ENCODE data around the gene CAPN15.

CAPN15 gene

DNA sequence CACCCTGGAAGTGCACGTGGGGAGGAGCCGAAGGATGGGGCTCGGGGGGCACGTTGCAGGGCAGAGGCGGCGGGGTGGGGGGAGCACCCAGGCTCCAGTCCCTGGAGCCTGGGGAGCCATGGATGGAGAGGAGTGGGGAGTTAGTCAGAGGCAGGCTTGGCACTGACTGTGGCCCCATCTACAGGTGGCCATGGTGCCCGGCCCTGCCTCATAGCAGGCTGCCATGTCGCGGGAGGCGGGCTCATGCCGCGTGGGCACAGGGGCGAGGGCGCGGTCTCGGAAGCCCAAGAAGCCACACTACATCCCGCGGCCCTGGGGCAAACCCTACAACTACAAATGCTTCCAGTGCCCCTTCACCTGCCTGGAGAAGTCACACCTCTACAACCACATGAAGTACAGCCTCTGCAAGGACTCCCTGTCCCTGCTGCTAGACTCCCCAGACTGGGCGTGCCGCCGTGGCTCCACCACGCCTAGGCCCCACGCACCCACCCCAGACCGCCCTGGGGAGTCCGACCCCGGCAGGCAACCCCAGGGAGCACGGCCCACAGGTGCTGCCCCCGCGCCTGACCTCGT is 35.6 kb downstream of the CAPN15 start:
- DNase-seq, result no peak

DNA sequence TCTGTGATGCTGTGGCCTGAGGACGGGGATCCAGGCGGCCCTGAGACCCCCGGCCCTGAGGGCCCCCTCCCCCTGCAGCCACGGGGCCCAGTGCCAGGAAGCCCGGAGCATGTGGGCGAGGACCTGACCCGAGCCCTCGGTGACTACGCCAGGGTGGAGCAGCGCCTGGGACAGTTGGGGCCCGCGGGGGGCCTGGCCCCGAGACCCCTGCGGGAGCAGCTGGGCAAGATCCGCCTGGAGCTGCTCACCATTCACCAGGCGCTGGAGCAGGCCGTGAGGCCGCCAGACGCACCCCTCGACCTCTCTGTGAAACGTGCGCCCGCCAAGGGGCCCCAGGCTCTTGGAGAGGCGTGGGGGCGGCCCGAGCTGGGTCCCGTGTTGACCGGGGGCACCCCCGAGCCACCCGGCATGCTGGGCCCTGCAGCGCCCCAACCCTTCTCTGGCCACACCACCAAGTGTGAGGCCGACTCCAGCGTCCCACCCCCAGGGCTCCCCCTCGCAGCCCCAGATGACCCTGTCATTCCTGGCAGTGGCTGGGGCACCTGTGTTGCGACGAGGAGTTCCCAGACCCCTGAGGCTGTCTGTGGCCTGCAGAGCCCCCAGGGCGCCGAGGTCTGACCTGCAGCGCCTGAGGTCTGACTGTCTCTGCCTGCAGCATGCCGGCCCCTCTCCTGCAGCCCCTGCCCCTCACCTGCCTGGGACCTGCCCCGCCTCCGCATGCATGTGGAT is 37.3 kb downstream of the CAPN15 start:
- DNase-seq, result no peak

DNA sequence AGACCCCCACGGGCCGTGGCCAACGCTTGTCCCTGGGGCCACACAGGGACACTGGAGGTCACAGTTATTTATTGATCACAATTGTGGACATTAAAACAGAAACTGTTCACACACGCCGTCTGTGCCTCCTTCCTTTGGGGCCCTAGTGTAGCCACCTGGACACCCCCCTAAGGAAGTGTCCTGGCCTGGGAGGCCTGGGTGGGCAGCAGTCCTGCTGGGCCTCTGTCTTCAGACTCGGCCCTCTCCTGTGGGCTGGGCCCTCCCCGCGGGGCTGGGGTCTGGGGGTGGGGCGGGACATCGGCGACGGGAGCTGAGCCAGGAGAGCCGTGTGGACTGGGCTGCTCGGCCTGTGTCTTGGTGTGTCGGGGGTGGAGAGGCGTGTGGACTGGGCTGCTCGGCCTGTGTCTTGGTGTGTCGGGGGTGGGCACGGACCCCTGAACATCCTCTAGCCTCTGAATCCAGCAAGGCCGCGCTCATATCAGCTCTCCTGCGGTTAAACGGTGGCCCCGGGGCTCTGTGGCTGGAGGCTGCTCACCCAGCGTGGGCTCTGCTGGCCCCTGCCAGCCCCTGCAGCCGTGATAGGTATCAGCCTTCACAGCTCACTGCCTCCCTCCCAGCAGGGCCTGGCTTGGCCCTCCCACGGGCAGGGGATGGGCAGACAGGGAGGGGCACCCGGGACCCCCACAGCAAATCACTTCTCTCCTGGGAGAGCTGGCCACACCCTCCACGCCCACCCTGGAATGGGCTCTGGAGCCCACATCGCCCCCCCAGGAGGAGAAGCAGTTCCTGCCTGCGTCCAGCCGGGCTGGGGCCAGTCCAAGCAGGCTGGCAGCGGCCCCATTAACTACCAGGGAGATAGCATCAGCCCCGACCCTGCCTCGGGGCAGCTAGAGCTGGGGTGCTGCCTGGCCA is 38.2 kb downstream of the CAPN15 start:
- no peak for DNase-seq

DNA sequence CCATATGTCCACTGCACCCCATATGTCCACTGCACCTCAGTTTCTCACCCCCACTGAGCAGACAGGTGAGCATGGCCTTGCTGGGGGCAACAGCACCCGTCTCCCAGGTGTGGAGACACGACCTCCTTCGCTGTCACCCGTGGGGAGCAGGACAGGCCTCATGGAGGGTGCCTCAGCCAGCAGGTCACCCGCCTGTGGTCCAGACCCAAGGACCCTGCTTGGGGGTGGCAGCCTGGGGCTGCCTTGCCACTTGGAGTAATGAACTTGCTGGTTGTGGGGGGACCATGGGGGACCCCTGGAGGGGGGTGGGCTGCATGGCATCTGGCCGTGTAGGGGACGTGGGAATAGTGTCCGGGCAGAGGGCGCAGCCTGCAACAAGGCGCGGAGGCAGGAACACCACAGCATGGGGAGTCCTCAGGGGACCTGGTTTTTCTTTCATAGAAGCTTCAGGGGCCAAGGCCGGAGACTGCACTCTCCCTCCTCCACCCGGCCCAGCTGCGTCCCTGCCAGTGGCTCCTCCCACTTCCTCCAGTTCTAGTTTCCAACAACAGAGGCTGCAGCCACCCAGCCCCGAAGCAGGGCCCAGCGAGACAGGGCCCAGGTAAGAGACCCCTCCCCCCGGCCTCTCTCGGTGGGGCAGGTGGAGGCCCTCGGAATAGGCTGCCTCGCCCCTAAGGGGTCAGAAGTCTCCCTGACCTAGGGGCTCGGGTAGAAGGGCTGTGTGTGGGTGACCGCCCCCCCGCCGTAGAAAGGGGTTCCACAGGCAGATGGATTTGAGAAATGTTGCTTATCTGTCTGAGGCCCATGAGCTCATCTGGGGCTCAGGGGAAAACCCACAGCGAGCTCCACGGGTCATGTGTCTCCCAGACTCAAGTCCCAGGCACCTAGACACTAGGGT is 39.2 kb downstream of the CAPN15 start, which contains the start of gene NHLRC4:
NHLRC4 (plus strand) TSS at position 531 of the 898 bp plus-strand sequence. CDS start 1,043 bp downstream, outside the sequence.
- DNase-seq, result peak in 4 of 6 experiments; percentile 19 to 50 (median 35)

DNA sequence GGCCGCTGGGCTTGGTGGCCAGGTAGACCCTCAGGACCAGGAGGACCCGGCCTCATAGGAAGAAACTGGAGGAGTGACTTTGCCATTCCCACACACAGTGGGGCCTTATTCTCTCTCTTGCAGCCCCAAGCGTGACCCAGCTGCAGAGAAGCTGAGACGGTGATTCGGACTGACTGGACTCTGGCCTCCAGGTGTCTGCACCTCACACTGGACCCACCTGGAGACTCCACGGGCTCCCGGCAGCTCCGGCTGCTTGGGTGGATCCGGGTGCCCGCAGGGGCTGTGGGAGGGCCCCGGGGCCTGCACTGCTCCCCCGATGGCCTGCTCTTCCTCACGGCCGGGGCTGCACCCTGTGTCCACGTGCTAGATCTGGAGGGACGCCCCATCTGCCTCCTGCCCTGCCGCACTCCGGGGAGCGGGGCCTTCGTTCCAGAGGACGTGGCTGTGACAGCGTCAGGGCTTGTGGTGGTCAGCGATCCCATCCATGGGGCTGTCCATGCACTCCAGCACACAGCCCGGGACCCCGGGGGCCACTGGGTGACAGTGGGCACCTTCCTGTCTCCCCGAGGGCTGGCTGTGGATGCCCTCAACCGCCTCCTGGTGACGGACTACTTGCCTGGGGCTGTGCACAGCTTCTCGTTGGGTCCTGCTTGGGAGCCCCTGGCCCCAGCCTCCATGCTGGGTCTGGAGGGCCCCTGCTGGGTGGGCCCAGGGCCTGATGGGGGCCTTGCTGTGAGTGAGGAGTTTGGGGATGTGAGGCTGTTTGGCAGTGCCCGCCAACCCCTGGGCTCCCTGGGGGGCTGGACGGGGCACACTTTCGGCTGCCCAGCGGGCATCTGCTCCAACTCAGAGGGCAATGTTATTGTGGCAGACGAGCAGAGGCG is 40.1 kb downstream of the CAPN15 start:
- no peak for DNase-seq

DNA sequence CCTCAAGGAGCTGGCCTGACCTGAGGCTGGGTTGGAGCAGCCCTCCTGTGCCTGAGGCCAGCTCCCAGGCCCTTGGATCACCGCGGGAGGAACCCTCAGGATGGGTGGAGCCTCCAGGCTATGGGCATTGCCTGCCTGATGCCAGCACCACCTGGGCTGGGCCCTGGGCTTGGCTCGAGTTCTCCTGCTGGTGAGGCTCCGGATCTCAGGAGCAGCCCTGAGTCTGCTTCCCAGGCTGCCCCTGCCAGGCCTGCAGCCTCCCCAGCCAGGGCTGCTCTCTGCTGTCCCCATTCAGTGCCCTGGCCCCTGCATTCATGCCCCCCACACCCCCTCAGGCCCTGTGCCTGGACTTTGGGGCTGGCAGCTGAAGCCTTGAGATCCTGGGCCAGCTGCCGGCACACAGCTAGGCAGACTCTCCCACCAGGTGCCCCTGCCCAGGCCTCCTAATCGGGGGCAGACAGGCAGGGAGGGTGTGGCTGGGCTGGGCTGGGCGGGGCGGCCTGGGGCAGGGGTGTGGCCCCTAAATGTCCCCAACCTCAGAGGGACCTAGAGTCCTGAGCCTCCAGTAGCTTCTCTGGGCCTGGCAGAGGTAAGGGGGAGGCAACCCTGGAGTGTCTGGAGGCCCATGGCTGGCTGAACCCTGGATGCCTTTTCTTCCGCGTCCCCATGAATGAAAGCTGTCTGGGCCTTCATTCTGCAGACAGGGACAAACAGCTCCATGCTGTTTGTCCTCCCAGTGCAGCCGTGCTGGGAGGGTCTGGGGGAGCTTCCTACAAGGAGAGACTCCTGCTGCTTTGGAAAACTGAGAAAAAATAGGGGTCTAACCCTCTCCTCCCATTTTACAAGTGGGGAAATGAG is 41.1 kb downstream of the CAPN15 start:
- no peak for DNase-seq

DNA sequence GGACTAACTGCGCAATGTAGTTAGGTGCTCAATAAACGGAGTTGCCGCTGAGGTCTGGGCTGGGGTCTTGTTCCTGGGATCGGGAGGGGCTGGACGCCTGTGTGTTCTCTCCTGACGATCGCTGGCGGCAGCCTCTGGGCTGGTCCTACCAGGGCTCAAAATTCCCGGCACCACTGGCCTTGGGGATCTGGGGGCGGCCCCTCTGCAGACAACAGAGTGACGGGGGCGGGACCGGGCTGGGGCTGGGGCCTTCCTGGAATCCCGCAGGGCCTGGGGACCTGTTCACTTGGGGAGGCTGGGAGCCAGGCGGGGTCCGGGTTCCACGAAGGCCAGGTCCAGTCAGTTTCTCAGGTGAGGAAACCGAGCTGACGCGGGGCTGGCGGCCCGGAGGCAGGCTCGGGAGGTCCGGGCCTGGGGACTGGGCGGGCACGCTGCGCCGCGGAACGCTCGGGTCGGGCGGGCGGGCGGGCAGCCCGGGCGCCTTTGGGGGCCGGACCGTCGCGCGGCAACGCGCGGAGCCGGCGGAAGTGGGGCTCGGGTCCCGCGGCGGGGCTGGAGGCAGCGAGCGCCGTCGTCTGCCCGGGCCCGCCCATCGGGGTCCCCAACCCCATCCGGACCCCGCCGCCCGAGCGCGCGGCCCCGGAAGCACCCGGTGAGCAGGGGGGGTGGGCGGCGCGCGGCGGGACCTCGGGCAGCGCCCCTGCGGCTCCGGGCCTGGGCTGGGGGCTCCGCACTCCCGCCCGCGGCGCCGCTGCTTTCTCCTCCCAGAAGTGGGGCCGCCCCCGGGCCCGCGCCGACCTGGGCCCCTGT is 42.1 kb downstream of the CAPN15 start, which contains the start of gene PIGQ:
PIGQ (plus strand) TSS at position 524 of the 810 bp plus-strand sequence. CDS start 4,107 bp downstream, outside the sequence.
- DNase-seq, result peak; percentile 41 to 77 (median 64)

DNA sequence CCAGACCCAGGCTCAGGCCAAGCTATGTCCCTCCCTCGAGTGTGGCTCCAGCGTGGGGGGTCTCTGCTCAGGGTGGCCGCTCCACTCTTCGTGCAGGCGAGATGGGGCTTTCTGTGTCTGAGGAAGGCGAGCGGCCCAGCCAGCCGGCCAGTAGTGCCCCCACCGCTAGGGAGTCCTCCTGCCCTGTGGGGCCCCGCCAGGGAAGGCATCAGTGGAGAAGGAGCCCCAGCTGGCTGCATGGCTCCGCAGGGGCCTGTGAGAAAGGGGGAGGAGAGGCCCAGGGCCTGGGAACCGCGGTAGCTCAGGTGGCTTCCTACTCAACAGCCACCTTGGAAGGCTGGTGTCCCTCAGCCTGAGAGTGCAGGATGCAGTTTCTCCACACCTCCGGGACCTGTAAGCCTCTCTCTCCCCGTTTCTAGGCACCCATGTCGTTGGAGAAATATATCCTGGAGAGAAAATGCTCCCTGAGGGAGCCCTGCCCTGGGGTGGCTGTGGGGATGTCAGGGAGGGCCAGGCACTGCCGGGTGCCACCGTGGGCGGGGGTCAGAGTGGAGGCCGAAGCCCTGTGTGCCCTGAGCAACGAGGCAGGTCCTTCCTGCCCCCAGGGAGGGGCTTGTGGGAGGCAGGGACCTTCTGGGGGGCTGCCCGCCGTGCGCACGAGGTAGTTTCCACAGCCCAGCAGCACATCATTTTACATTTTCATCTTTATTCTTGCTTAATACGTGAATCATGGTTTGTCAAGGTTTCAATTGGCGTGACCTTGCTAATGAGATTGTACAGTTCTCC is 45.5 kb downstream of the CAPN15 start:
- DNase-seq, result no peak

DNA sequence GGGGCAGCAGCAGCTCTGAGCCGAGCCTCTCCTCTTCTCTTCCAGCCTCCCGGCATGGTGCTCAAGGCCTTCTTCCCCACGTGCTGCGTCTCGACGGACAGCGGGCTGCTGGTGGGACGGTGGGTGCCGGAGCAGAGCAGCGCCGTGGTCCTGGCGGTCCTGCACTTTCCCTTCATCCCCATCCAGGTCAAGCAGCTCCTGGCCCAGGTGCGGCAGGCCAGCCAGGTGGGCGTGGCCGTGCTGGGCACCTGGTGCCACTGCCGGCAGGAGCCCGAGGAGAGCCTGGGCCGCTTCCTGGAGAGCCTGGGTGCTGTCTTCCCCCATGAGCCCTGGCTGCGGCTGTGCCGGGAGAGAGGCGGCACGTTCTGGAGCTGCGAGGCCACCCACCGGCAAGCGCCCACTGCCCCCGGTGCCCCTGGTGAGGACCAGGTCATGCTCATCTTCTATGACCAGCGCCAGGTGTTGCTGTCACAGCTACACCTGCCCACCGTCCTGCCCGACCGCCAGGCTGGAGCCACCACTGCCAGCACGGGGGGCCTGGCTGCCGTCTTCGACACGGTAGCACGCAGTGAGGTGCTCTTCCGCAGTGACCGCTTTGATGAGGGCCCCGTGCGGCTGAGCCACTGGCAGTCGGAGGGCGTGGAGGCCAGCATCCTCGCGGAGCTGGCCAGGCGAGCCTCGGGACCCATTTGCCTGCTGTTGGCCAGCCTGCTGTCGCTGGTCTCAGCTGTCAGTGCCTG is 46.7 kb downstream of the CAPN15 start:
- DNase-seq, result no peak

DNA sequence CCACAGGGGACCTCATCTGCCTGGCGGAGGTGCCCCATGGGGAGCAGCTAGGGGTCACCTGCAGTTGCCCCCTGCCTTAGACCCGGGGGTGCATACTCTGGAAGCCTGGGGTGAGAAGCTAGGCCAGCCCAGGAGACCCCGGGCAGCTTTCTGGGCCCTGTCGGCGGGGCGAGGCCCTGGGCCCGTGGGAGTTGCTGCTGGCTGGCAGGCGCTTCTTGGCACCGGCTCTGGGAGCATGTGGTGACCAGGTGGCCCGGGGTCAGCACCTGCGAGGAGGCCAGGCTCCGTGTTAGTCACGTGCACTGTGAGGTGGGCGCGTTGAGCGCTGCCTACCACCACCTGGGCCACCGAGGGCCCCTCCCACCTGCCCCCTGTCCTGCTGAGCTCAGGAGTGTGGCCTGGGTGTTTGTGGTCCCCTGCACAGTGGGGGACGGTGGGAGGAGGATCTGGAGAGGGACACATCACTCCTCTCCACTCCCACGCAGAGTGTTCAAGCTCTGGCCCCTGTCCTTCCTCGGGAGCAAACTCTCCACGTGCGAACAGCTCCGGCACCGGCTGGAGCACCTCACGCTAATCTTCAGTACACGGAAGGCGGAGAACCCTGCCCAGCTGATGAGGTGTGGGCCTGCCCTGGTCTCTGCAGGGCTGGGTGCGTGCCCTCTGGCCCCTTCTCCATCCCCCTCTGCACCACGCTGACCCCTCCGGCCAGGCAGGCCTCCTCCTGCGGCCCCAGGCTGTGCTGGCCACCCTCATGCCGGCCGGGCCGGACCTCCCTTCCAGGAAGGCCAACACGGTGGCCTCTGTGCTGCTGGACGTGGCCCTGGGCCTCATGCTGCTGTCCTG is 48.1 kb downstream of the CAPN15 start:
- no peak for DNase-seq

DNA sequence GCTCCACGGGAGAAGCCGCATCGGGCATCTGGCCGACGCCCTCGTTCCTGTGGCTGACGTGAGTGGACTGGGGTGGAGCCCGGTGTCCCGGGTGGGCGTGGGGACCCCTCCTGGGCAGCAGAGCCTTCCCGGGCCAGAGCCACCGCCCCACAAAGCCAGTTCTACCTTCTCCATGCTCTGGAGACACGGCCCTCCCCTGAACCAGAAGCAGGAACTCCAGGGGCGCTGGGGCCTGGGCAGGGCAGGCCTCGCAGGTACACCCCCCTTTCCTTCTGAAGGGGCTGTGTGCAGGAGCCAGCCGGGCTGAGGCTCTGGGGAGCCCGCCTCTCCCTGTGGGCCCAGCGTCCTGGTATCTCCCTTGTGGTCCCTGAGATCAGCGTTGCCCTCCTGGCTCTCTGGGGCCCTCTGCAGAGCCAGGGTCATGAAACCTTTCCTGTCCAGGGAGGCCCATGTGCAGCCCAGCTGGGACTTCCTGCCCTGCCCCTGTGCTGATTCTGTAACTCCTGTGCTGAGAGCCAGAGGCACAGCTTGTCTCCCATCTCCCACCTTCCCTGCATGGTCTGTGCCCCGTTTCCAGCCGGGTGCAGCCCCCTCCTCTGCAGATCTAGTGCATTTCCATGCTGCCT is 48.8 kb downstream of the CAPN15 start:
- DNase-seq, result no peak

DNA sequence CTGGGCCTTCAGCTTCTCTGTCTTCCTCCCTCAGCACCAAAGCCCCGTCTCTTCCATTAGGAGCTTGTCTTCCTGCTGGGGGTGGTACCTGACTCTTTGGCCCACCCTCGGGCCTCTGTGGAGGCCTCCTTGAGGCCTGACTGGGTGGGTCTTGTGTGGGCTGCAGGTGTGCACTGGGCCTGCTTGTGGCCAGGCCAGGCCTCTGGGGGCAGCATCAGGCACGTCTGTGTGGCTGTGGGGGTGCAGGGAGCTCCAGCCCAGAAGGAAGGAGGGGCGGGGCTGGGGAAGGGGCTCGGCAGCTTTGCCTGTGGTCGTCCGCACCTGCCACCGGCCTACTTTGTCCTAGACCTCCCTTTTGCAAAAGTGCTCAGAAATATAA is 49.3 kb downstream of the CAPN15 start:
- DNase-seq, result no peak

DNA sequence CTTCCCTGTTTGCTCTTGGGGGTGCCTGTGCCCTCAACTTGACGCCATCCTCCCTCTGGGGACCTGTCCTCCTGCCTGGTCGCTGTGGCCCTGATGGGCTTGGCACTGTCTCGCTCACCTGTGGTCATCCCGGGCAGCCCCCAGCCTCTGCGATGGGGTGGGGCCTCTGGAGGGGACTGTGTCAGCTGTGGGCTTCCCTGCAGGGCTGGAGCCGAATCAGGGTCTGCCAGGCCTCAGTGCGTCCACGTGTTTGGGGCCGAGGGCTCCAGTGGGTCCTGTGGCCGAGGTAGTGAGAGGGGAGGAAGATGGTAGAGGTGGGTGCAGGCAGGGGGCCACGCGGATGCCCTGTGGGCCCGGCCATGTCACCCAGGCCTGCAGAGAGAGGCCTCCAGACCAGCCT is 50.3 kb downstream of the CAPN15 start:
- no peak for DNase-seq

DNA sequence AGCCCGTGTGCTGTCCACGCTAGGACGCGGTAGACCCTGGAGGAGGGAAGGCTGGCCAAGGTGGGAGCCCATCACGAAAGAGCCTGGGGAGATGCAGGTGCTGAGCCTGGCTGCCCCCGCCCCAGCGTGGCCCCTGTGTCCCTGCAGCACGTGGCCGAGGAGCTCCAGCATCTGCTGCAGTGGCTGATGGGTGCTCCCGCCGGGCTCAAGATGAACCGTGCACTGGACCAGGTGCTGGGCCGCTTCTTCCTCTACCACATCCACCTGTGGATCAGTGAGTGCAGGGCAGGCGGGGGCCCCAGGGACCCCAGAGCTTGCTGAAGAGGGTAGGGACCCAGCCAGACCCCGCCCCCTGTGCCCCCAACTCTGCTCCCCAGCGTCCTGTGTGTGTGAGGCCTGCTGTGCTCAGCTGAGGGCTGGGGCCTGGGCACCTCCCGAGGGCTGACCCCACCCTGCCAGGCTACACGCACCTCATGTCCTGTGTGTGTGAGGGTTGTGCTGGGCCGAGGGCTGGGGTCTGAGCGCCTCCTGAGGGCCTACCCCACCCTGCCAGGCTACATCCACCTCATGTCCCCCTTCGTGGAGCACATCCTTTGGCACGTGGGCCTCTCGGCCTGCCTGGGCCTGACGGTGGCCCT is 50.8 kb downstream of the CAPN15 start:
- DNase-seq, result no peak

DNA sequence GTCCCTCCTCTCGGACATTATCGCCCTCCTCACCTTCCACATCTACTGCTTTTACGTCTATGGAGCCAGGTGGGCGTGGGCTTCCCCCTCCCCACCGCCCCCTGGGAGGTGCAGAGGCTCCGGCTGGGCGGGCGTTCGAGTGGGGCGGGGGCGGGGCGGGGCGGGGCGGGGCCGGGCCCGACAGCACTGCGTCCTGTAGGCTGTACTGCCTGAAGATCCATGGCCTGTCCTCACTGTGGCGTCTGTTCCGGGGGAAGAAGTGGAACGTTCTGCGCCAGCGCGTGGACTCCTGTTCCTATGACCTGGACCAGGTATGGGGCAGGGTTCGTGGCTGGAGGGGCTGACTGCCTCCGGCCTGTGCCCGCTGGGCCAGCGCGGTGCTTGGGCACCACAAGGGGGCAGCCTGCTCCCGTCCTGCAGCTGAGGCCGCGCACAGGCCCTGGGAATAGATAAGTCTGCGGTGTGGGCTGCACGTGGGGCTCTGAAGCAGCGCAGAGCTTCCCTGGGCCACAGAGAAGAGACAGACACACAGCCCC is 51.4 kb downstream of the CAPN15 start:
- DNase-seq, result peak; percentile 18 to 63 (median 42)
